K562 (cell line): ENCODE results near the gene RAVER2. TPM values are rescaled to one million over a fixed set of nuclear protein-coding genes. Genes with fewer than 3 reads are reported as not detected.
A peak's percentile ranks its signal among the peaks of the same experiment; 100 is the strongest.

Experiments used
- ATAC-seq: fragments of 200-7000 bp; cut with Tn5 transposase; 3 replicates; pipeline ENCODE4 v1.9.1; 2020; ENCODE audit warnings: moderate library complexity
- BruUV-seq: library from RNA; stranded (reverse); fragments of 400-500 nt; replicated peaks from 2 replicates; lab custom pipeline; 2021; lab: Mats Ljungman, UMichigan
- CTCF ChIA-PET: fragments of 300-600 bp; formaldehyde crosslinking; extraction: SDS; loops from one replicate; lab custom pipeline; 2021; ENCODE audit warnings: low intra/inter-chr PET ratio; lab: Yijun Ruan, JAX
- POLR2A ChIA-PET: fragments of 300-600, 350-650 bp; sonication (Branson Sonifier 250); formaldehyde crosslinking; extraction: SDS; loops from one replicate; lab custom pipeline; 2021; ENCODE audit warnings: antibody characterized with exemption, inconsistent platforms; lab: Yijun Ruan, JAX
- DNase-seq, 4 experiments: peaks; one replicate each; pipeline versions ENCODE4 v3.0.0 to v3.0.0-alpha.2; 2011 to 2018; ENCODE audit warnings: low spot score in 3 of 4, mixed read lengths in 3 of 4; ENCODE audit errors: extremely low read depth in 1 of 4
- FAIRE-seq: peaks from 2 replicates; lab custom pipeline; 2011; peaks lifted over from hg19 to GRCh38; lab: Jason Lieb, UNC
- H2AFZ ChIP-seq: 2 replicates; pipeline ENCODE4 v1.6.0; 2011; ENCODE audit warnings: low read depth, low read length, control low read depth, inconsistent platforms
- H3K27ac ChIP-seq: fragments of 200-600 bp; 3 replicates; pipeline ENCODE4 v1.8.0; 2011; ENCODE audit warnings: low read depth, mild to moderate bottlenecking, control low read depth, inconsistent platforms, low read length, moderate library complexity, mixed read lengths; ENCODE audit errors: extremely low read depth
- H3K27me3 ChIP-seq, 2 experiments: fragments of 300-600 bp in 1 of 2; 2 replicates in 1 of 2; 3 replicates in 1 of 2; pipeline versions ENCODE4 v1.6.0 to v1.8.0; 2011; ENCODE audit warnings: inconsistent platforms in 2 of 2, low read length in 2 of 2, mild to moderate bottlenecking in 1 of 2, mixed read lengths in 1 of 2, moderate library complexity in 1 of 2; ENCODE audit not compliant: control insufficient read depth in 2 of 2, insufficient read depth in 2 of 2
- H3K36me3 ChIP-seq: fragments of 300-600 bp; 3 replicates; pipeline ENCODE4 v1.8.0; 2011; ENCODE audit warnings: mild to moderate bottlenecking, low read length, inconsistent platforms; ENCODE audit not compliant: control insufficient read depth, insufficient read depth
- H3K4me1 ChIP-seq, 2 experiments: fragments of 200-600 bp in 1 of 2; replicated peaks in 1 of 2; 2 replicates in 1 of 2; 3 replicates in 1 of 2; pipeline versions ENCODE4 v1.5.1 to v1.8.0; 2011; ENCODE audit warnings: inconsistent platforms in 2 of 2, low read length in 2 of 2, mild to moderate bottlenecking in 1 of 2, mixed read lengths in 1 of 2, moderate library complexity in 1 of 2; ENCODE audit not compliant: control insufficient read depth in 2 of 2, insufficient read depth in 2 of 2
- H3K4me2 ChIP-seq: 2 replicates; pipeline ENCODE4 v1.6.1; 2011; ENCODE audit warnings: low read length, control low read depth, inconsistent platforms, mixed read lengths; ENCODE audit not compliant: insufficient read depth
- H3K4me3 ChIP-seq: fragments of 200-600 bp; sonication (generic), shearing (Covaris generic); 2 replicates; pipeline ENCODE4 v1.5.1; 2016; ENCODE audit warnings: control low read depth, inconsistent platforms
- H3K79me2 ChIP-seq: fragments of 200-600 bp; 3 replicates; pipeline ENCODE4 v1.8.0; 2011; ENCODE audit warnings: low read length, inconsistent platforms; ENCODE audit not compliant: control insufficient read depth, insufficient read depth
- H3K9ac ChIP-seq, 2 experiments: 2 replicates each; pipeline versions ENCODE4 v1.6.0 to v1.6.1; 2011; ENCODE audit warnings: low read depth in 2 of 2, low read length in 2 of 2, control low read depth in 1 of 2, inconsistent platforms in 1 of 2, mild to moderate bottlenecking in 1 of 2, mixed read lengths in 1 of 2; ENCODE audit not compliant: insufficient read depth in 1 of 2
- H3K9me1 ChIP-seq: one replicate; pipeline ENCODE4 v1.6.0; 2011; ENCODE audit warnings: inconsistent platforms, mild to moderate bottlenecking, low read length, moderate library complexity; ENCODE audit not compliant: control insufficient read depth, insufficient read depth
- H3K9me3 ChIP-seq: replicated peaks from 2 replicates; pipeline ENCODE4 v1.5.1; 2011; ENCODE audit warnings: low read depth, low read length, inconsistent platforms; ENCODE audit not compliant: control insufficient read depth, insufficient read depth
- H4K20me1 ChIP-seq: replicated peaks from 2 replicates; pipeline ENCODE4 v1.6.1; 2011; ENCODE audit warnings: low read length, inconsistent platforms, mixed read lengths; ENCODE audit not compliant: control insufficient read depth, insufficient read depth
- BMI1 ChIP-seq: fragments of 150-350 bp; IDR thresholded peaks from 2 replicates; pipeline ENCODE4 v1.6.1; 2014; ENCODE audit warnings: low read length
- BRD4 ChIP-seq: fragments of 200-600 bp; sonication (generic); IDR thresholded peaks from 2 replicates; pipeline ENCODE4 v1.6.1; 2017; ENCODE audit warnings: inconsistent platforms
- NELFE ChIP-seq: IDR thresholded peaks from 2 replicates; pipeline ENCODE4 v1.6.1; 2011; ENCODE audit warnings: mild to moderate bottlenecking; ENCODE audit not compliant: insufficient read depth, insufficient read length
- NFIX ChIP-seq: fragments of 250-450 bp; sonication (Bioruptor Pico); IDR thresholded peaks from 2 replicates; pipeline ENCODE4 v1.4.0; 2020; ENCODE audit warnings: low read depth, mild to moderate bottlenecking, moderate library complexity
- RBM39 ChIP-seq: fragments of 200-400 bp; formaldehyde crosslinking; optimal IDR thresholded peaks from 2 replicates; pipeline ENCODE3; 2018; ENCODE audit warnings: low read depth, low read length
- SRSF7 ChIP-seq: fragments of 200-400 bp; formaldehyde crosslinking; optimal IDR thresholded peaks from 2 replicates; pipeline ENCODE3; 2017; ENCODE audit warnings: mild to moderate bottlenecking, low read depth, low read length
- WGBS: fragments of 100-300 bp; shearing (Covaris generic); methylation state at CpG from one replicate; pipeline ENCODE4 v1.1.6; 2016; ENCODE audit warnings: low coverage, mixed read lengths; ENCODE audit not compliant: insufficient coverage; ENCODE audit errors: missing lambda C conversion rate; 5-methylcytosine and 5-hydroxymethylcytosine counted together
- in situ Hi-C: fragments of 300-500 bp; cut with MboI; formaldehyde crosslinking; loops from 4 replicates; pipeline ENCODE4 v1.15.0; 2018; ENCODE audit warnings: inconsistent platforms, mixed read lengths
- intact Hi-C: fragments of 100-400 bp; cut with micrococcal nuclease; formaldehyde crosslinking; loops from 2 replicates; pipeline ENCODE4 v1.14.2; 2022
- polyA plus RNA-seq, 8 experiments: library from polyadenylated mRNA; depleted of rRNA in 4 of 8; stranded (reverse) in 5 of 8; unstranded in 3 of 8; fragments of >200 nt; fragmentation: Nextera tagmentation in 2 of 8; fragmentation: Illumina TruSeq in 1 of 8; extraction: Ambion mirVana in 2 of 8; extraction: Trizol in 1 of 8; gene quantifications; 2 replicates each; pipeline versions ENCODE4 v1.2.1 to v1.2.3, GENCODE V29; 2011 to 2014; ENCODE audit warnings: inconsistent platforms in 1 of 8, missing spikeins in 1 of 8
- total RNA-seq, 7 experiments: library from RNA; depleted of rRNA in 6 of 7; stranded (reverse); fragments of >200 nt in 6 of 7; fragmentation: Illumina TruSeq in 2 of 7; extraction: Trizol in 2 of 7; gene quantifications; 2 replicates each; pipeline versions ENCODE4 v1.2.1 to v1.2.3, GENCODE V29; 2011 to 2021; ENCODE audit warnings: low replicate concordance in 1 of 7
- TF ChIP-seq, protein P1 (sequence below): sonication (generic); formaldehyde crosslinking; IDR thresholded peaks from 2 replicates; pipeline ENCODE4 v1.8.0; 2022; ENCODE audit warnings: mild to moderate bottlenecking, missing genetic modification reagents
- TF ChIP-seq, protein P2 (sequence below): IDR thresholded peaks from 3 replicates; pipeline ENCODE4 v1.6.1; 2011; ENCODE audit warnings: borderline replicate concordance, mild to moderate bottlenecking, moderate library complexity; ENCODE audit not compliant: insufficient read length; ENCODE audit errors: extremely low read depth
- TF ChIP-seq, protein P3 (sequence below): fragments of 450-650 bp; IDR thresholded peaks from 2 replicates; pipeline ENCODE4 v1.6.1; 2016; ENCODE audit warnings: low read depth, mild to moderate bottlenecking, moderate library complexity
- TF ChIP-seq, protein P4 (sequence below): fragments of 250-450 bp; sonication (Bioruptor Pico); IDR thresholded peaks from 2 replicates; pipeline ENCODE4 v1.4.0; 2020; ENCODE audit warnings: mild to moderate bottlenecking

RAVER2 gene
- total and polyA plus RNA-seq, 9 of the 15 experiments (the other 6 are each of a cell fraction or from before 2014, with no cell fraction given) = 1.8 to 6.1 (median 4.4) TPM

DNA sequence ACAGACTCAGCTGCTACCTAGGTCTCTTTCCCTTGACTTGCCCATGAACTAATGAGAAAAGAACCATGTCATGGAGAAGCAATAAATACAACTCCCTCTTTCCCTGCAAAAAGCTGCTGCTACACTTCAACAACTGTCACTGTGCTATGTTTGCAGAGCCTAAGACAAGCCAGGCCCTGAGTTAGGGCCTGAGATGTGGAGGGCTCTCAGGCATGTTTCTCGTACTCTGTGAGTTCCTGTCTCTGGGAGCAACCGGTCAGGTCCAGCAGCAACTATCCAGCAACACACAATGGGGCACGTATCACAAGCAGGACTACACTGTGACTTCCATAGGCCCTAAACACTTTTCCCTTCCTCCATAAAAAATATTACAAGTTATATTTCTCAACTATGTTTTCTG is 129.8 kb downstream of the RAVER2 start:
- no peaks in the 10 kb centered on the region for H3K4me1 ChIP-seq
- H3K9ac ChIP-seq = no peak overlapping the region
- WGBS = 89% methylated on average over 3 of the region's 3 CpGs
- POLR2A ChIA-PET = interaction anchor here (0.5 kb wide), 1 partner anchor 19 kb away, joined by 3 read pairs; no protein-coding TSS in a partner anchor
- intact Hi-C loops = no loop called here
- H2AFZ ChIP-seq = no peak overlapping the region
- no TSS peak for BruUV-seq
- H3K4me2 ChIP-seq = no peak overlapping the region
- in situ Hi-C loops = no loop called here
- no peak for ATAC-seq
- DNase-seq = no peak
- peaks cover 61% of the 10 kb centered on the region; the same call in 2 of the 3 replicates for H3K36me3 ChIP-seq
- H3K79me2 ChIP-seq = no peaks in the 10 kb centered on the region
- H3K9me3 ChIP-seq = no peaks in the 10 kb centered on the region
- FAIRE-seq = no peak
- no peak overlapping the region for H3K27ac ChIP-seq
- TF ChIP-seq NELFE (no peak), SRSF7 (no peak)
- TF ChIP-seq, all 486 proteins: peak for 0
- Histone ChIP-seq H3K27me3 (no peaks in the 10 kb centered on the region), H3K9me1 (no peaks in the 10 kb centered on the region), H4K20me1 (no peaks in the 10 kb centered on the region), H3K4me3 (no peak overlapping the region)
- CTCF ChIA-PET = no interaction called here

DNA sequence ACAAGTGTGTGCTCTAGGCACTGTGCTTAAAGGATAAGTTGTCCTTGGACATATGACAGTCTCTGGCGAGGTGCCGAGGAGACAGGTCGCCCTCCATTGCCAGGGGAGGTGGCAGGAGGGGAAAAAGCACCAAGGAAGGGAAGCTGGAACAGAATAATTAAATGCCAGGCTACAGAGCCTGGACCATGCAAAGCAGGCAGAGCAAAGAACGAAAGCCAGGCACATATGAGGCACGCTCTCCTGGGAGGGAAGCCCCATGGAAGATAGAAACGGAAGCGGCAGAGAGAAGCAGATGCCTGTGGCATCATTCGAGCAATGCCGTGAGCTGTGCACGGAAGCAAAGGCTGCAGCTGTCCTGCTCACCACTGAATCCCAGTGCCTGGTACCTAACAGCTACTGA is 130.2 kb downstream of the RAVER2 start:
- WGBS = 88% methylated on average over 10 of the region's 10 CpGs
- Histone ChIP-seq H3K9me1 (no peaks in the 10 kb centered on the region), H3K4me1 (no peaks in the 10 kb centered on the region), H3K79me2 (no peaks in the 10 kb centered on the region), H3K36me3 (peaks cover 61% of the 10 kb centered on the region; the same call in 2 of the 3 replicates), H3K27ac (no peak overlapping the region), H3K27me3 (no peaks in the 10 kb centered on the region), H3K9me3 (no peaks in the 10 kb centered on the region), H3K4me2 (no peak overlapping the region), H3K9ac (0 out of 4 replicates have a peak overlapping the region, but pooled peaks of 1 of the 2 experiments have one; percentile 32), H3K4me3 (no peak overlapping the region), H4K20me1 (no peaks in the 10 kb centered on the region), H2AFZ (no peak overlapping the region)
- POLR2A ChIA-PET = interaction anchor here (0.5 kb wide), 1 partner anchor 19 kb away, joined by 3 read pairs; no protein-coding TSS in a partner anchor
- in situ Hi-C loops (no loop called here), intact Hi-C loops (no loop called here)
- BruUV-seq = no TSS peak
- DNase-seq (no peak), ATAC-seq (no peak), FAIRE-seq (no peak)
- CTCF ChIA-PET = no interaction called here
- TF ChIP-seq, protein P1, sequence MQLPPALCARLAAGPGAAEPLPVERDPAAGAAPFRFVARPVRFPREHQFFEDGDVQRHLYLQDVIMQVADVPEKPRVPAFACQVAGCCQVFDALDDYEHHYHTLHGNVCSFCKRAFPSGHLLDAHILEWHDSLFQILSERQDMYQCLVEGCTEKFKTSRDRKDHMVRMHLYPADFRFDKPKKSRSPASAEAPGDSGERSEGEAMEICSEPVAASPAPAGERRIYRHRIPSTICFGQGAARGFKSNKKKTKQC (CRISPR knock-in tag) = no peak
- TF ChIP-seq, protein P2, sequence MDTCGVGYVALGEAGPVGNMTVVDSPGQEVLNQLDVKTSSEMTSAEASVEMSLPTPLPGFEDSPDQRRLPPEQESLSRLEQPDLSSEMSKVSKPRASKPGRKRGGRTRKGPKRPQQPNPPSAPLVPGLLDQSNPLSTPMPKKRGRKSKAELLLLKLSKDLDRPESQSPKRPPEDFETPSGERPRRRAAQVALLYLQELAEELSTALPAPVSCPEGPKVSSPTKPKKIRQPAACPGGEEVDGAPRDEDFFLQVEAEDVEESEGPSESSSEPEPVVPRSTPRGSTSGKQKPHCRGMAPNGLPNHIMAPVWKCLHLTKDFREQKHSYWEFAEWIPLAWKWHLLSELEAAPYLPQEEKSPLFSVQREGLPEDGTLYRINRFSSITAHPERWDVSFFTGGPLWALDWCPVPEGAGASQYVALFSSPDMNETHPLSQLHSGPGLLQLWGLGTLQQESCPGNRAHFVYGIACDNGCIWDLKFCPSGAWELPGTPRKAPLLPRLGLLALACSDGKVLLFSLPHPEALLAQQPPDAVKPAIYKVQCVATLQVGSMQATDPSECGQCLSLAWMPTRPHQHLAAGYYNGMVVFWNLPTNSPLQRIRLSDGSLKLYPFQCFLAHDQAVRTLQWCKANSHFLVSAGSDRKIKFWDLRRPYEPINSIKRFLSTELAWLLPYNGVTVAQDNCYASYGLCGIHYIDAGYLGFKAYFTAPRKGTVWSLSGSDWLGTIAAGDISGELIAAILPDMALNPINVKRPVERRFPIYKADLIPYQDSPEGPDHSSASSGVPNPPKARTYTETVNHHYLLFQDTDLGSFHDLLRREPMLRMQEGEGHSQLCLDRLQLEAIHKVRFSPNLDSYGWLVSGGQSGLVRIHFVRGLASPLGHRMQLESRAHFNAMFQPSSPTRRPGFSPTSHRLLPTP = no peak
- TF ChIP-seq BMI1 (no peak), BRD4 (no peak), RBM39 (no peak), NFIX (CRISPR knock-in tag) (no peak)
- TF ChIP-seq, protein P3, sequence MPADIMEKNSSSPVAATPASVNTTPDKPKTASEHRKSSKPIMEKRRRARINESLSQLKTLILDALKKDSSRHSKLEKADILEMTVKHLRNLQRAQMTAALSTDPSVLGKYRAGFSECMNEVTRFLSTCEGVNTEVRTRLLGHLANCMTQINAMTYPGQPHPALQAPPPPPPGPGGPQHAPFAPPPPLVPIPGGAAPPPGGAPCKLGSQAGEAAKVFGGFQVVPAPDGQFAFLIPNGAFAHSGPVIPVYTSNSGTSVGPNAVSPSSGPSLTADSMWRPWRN = no peak
- TF ChIP-seq, protein P4, sequence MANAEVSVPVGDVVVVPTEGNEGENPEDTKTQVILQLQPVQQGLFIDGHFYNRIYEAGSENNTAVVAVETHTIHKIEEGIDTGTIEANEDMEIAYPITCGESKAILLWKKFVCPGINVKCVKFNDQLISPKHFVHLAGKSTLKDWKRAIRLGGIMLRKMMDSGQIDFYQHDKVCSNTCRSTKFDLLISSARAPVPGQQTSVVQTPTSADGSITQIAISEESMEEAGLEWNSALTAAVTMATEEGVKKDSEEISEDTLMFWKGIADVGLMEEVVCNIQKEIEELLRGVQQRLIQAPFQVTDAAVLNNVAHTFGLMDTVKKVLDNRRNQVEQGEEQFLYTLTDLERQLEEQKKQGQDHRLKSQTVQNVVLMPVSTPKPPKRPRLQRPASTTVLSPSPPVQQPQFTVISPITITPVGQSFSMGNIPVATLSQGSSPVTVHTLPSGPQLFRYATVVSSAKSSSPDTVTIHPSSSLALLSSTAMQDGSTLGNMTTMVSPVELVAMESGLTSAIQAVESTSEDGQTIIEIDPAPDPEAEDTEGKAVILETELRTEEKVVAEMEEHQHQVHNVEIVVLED (CRISPR knock-in tag) = no peak
